HG02973 (cell line): ENCODE results near the gene CTDSPL2.
"Not testable (repeated sequence)": the region's sequence is repeated elsewhere in the genome, so short reads cannot be mapped to it uniquely, and the experiment has no call there.

Experiments used
- ATAC-seq: cut with Tn5 transposase; IDR thresholded peaks from one replicate; pipeline ENCODE4 v1.9.1; 2021; ENCODE audit warnings: moderate library complexity; ENCODE audit not compliant: unreplicated experiment

The CTDSPL2 gene

GRCh38 chr15:44426975-44427755 lies at the start of gene CTDSPL2:
Gene CTDSPL2, plus strand, starts transcription at chr15:44427629. Its CDS starts 31,386 bp downstream, at chr15:44459015.
- peak; percentile 81 for ATAC-seq

- ATAC-seq, result no peak
Observed at GRCh38 chr15:44381236-44381635, 46.2 kb upstream of the CTDSPL2 start.

GRCh38 chr15:44385344-44385942 lies 42.0 kb upstream of the CTDSPL2 start:
- ATAC-seq, result peak; percentile 35

- no peak for ATAC-seq
Observed at GRCh38 chr15:44394062-44394461, 33.4 kb upstream of the CTDSPL2 start.

- ATAC-seq, result no peak
Observed at GRCh38 chr15:44394562-44394961, 32.9 kb upstream of the CTDSPL2 start.

GRCh38 chr15:44397869-44398268 lies 29.6 kb upstream of the CTDSPL2 start:
- ATAC-seq, result no peak

GRCh38 chr15:44414001-44414400 lies 13.4 kb upstream of the CTDSPL2 start:
- no peak for ATAC-seq

GRCh38 chr15:44427756-44428724 lies 611 bp downstream of the CTDSPL2 start:
- ATAC-seq, result peak; percentile 21

- no peak for ATAC-seq
Observed at GRCh38 chr15:44435893-44436667, 8.7 kb downstream of the CTDSPL2 start.

- ATAC-seq, result no peak
Observed at GRCh38 chr15:44438402-44438801, 11.0 kb downstream of the CTDSPL2 start.

- no peak for ATAC-seq
Observed at GRCh38 chr15:44441095-44441501, 13.7 kb downstream of the CTDSPL2 start.

- no peak for ATAC-seq
Observed at GRCh38 chr15:44443515-44443914, 16.1 kb downstream of the CTDSPL2 start.

- no peak for ATAC-seq
Observed at GRCh38 chr15:44447772-44448376, 20.4 kb downstream of the CTDSPL2 start.

GRCh38 chr15:44450172-44450571 lies 22.7 kb downstream of the CTDSPL2 start:
- ATAC-seq, result no peak

- ATAC-seq, result not testable (repeated sequence)
Observed at GRCh38 chr15:44453578-44454283, 26.3 kb downstream of the CTDSPL2 start.

- no peak for ATAC-seq
Observed at GRCh38 chr15:44458429-44458828, 31.0 kb downstream of the CTDSPL2 start.

- ATAC-seq, result no peak
Observed at GRCh38 chr15:44468709-44469385, 41.4 kb downstream of the CTDSPL2 start.

- no peak for ATAC-seq
Observed at GRCh38 chr15:44471885-44472455, 44.5 kb downstream of the CTDSPL2 start.

GRCh38 chr15:44479343-44479742 lies 51.9 kb downstream of the CTDSPL2 start:
- ATAC-seq, result no peak
